ENCODE measurements around the gene ACBD6.

Gene ACBD6

GRCh38 chr1:180294711-180295110 lies 207.7 kb downstream of the ACBD6 start:
- TF ChIP-seq CTCF (IDR thresholded peaks at IDR 0.05): no peak

- TF ChIP-seq CTCF (IDR thresholded peaks at IDR 0.05): no peak
Measured at GRCh38 chr1:180291004-180291403, 211.4 kb downstream of the ACBD6 start.

- no peak for TF ChIP-seq CTCF (IDR thresholded peaks at IDR 0.05)
Measured at GRCh38 chr1:180290265-180291001, 211.9 kb downstream of the ACBD6 start.

GRCh38 chr1:180288940-180289339 lies 213.4 kb downstream of the ACBD6 start:
- TF ChIP-seq CTCF (IDR thresholded peaks at IDR 0.05): no peak

GRCh38 chr1:180287988-180288705 lies 214.2 kb downstream of the ACBD6 start:
- TF ChIP-seq CTCF (IDR thresholded peaks at IDR 0.05): no peak

- TF ChIP-seq CTCF (IDR thresholded peaks at IDR 0.05): no peak
Measured at GRCh38 chr1:180286417-180286816, 216.0 kb downstream of the ACBD6 start.

- no peak for TF ChIP-seq CTCF (IDR thresholded peaks at IDR 0.05)
Measured at GRCh38 chr1:180283098-180283497, 219.3 kb downstream of the ACBD6 start.
